Glutamatergic neuron (in vitro differentiated cells): ENCODE results near the gene SPDL1. TPM values are rescaled to one million over a fixed set of nuclear protein-coding genes. Genes with fewer than 3 reads are reported as not detected.

Experiments used
- DNase-seq: peaks from one replicate; pipeline ENCODE4 v3.0.0; 2022
- H3K27ac Mint-ChIP-seq: one replicate; pipeline ENCODE4 v1.8.0; 2020; ENCODE audit warnings: mild to moderate bottlenecking, mixed read lengths, inconsistent platforms; ENCODE audit not compliant: unreplicated experiment
- H3K27me3 Mint-ChIP-seq: one replicate; pipeline ENCODE4 v1.8.0; 2020; ENCODE audit warnings: mild to moderate bottlenecking, moderate library complexity, mixed read lengths, inconsistent platforms; ENCODE audit not compliant: unreplicated experiment
- H3K36me3 Mint-ChIP-seq: one replicate; pipeline ENCODE4 v1.8.0; 2020; ENCODE audit warnings: mild to moderate bottlenecking, mixed read lengths, inconsistent platforms; ENCODE audit not compliant: unreplicated experiment
- H3K4me1 Mint-ChIP-seq: one replicate; pipeline ENCODE4 v1.8.0; 2020; ENCODE audit warnings: mild to moderate bottlenecking, low read depth, mixed read lengths, inconsistent platforms; ENCODE audit not compliant: unreplicated experiment
- H3K4me3 Mint-ChIP-seq: one replicate; pipeline ENCODE4 v1.8.0; 2020; ENCODE audit warnings: mild to moderate bottlenecking, mixed read lengths, inconsistent platforms; ENCODE audit not compliant: unreplicated experiment
- H3K9me3 Mint-ChIP-seq: one replicate; pipeline ENCODE4 v1.8.0; 2020; ENCODE audit warnings: mild to moderate bottlenecking, moderate library complexity, mixed read lengths, inconsistent platforms; ENCODE audit not compliant: unreplicated experiment
- total RNA-seq: library from RNA; stranded (reverse); fragmentation: NEBNext Ultra II Directional; extraction: Animal tissue kit (Norgen Biotek cat#: 25700); gene quantifications from one replicate; pipeline ENCODE4 v1.2.1, GENCODE V29; 2021; ENCODE audit not compliant: unreplicated experiment
- TF ChIP-seq, protein P1 (sequence below): fragments of 200-600 bp; sonication (generic); IDR thresholded peaks from one replicate; pipeline ENCODE4 v1.5.0; 2021; ENCODE audit not compliant: partially characterized antibody, unreplicated experiment

SPDL1 gene
- total RNA-seq, 1 donor from 2014 or later: 19.0 TPM

DNA sequence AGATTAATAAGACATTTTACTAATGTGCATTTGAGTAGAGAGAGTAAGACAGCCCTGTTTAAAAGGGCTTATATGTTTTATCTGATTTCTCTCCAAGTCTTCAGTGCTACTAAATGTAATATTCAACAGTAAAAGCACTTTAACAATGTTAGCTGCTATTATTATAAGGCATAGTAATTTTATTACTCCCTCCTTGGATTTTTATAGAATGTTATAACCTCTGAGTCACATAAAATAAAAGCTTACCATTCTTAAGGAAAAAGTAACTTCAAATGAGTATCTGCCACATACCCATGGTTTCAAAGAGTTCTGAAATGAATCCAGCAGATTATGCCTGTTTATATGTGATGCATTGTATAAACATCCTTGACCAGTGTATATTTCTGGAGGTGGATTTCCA lies 19.0 kb downstream of the SPDL1 start:
- TF ChIP-seq, protein P1, sequence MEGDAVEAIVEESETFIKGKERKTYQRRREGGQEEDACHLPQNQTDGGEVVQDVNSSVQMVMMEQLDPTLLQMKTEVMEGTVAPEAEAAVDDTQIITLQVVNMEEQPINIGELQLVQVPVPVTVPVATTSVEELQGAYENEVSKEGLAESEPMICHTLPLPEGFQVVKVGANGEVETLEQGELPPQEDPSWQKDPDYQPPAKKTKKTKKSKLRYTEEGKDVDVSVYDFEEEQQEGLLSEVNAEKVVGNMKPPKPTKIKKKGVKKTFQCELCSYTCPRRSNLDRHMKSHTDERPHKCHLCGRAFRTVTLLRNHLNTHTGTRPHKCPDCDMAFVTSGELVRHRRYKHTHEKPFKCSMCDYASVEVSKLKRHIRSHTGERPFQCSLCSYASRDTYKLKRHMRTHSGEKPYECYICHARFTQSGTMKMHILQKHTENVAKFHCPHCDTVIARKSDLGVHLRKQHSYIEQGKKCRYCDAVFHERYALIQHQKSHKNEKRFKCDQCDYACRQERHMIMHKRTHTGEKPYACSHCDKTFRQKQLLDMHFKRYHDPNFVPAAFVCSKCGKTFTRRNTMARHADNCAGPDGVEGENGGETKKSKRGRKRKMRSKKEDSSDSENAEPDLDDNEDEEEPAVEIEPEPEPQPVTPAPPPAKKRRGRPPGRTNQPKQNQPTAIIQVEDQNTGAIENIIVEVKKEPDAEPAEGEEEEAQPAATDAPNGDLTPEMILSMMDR: no peak
- Mint-ChIP-seq H3K4me3 (no peak overlapping the region), H3K36me3 (no peaks in the 10 kb centered on the region), H3K4me1 (no peaks in the 10 kb centered on the region), H3K9me3 (no peaks in the 10 kb centered on the region), H3K27ac (no peak overlapping the region), H3K27me3 (no peaks in the 10 kb centered on the region)
- DNase-seq: no peak

DNA sequence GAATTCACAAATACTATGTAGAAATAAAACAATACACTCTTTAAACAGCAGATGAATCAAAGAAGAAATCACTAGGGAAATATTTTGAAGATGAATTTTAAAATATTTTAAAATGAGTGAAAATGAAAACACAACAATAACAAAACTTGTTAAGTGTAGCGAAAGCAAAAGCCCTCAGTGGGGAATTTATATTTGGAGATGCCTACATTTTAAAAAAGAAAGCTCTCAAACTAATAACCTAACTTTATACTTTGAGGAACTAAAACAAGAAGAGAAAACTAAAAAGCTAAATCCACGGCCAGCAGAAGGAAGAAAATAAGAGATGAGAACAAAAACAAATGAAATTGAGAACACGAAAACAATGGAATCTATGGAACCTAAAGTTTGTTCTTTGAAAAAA lies 22.7 kb downstream of the SPDL1 start:
- Mint-ChIP-seq H3K4me1 (no peaks in the 10 kb centered on the region), H3K9me3 (peaks cover 1% of the 10 kb centered on the region), H3K27ac (no peak overlapping the region), H3K27me3 (no peaks in the 10 kb centered on the region), H3K4me3 (no peak overlapping the region), H3K36me3 (peaks cover 5% of the 10 kb centered on the region)
- TF ChIP-seq, protein P1: no peak
- DNase-seq: no peak

DNA sequence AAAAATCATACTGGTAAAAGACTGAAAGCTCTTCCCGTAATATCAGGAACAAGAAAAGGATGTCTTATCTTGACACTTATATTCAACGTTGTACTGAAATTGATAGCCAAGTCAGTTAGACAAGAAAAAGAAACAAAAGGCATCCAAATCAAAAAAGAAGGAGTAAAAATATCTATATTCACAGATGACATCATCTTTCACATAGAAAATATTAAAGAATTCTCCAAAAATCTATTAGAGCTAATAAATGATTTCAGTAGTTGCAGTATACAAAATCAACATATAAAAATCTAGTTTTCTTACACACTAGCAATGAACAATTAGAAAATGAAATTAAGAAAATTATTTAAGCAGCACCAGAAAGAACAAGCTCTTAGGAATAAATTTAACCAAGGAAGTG lies 24.3 kb downstream of the SPDL1 start:
- H3K9me3 Mint-ChIP-seq: peaks cover 1% of the 10 kb centered on the region
- peaks cover 5% of the 10 kb centered on the region for H3K36me3 Mint-ChIP-seq
- no peaks in the 10 kb centered on the region for H3K27me3 Mint-ChIP-seq
- TF ChIP-seq, protein P1: no peak
- H3K4me1 Mint-ChIP-seq: no peaks in the 10 kb centered on the region
- no peak overlapping the region for H3K27ac Mint-ChIP-seq
- no peak for DNase-seq
- no peak overlapping the region for H3K4me3 Mint-ChIP-seq

DNA sequence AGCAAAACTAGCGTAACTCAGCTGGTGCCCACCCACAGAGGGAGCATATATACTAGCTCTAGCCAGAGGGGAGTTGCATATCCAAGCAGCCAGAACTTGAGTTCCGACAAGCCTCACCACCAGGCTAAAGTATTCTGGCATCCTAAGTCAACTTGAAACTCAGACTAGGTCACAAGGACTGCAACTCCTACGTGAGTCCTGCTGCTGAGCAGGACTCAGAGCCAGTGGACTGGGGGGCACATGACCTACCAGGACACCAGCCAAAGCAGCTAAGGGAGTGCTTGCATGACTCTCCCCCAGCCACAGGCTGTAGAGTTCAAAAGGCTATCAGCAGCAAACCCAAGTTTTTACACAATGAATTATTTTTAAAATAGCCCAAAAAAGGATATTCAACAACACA lies 26.1 kb downstream of the SPDL1 start:
- TF ChIP-seq, protein P1: no peak
- Mint-ChIP-seq H3K27me3 (no peaks in the 10 kb centered on the region), H3K27ac (no peak overlapping the region), H3K4me1 (no peaks in the 10 kb centered on the region), H3K36me3 (peaks cover 5% of the 10 kb centered on the region), H3K9me3 (peaks cover 1% of the 10 kb centered on the region), H3K4me3 (no peak overlapping the region)
- no peak for DNase-seq

- peaks cover 5% of the 10 kb centered on the region for H3K36me3 Mint-ChIP-seq
- no peak overlapping the region for H3K27ac Mint-ChIP-seq
- no peaks in the 10 kb centered on the region for H3K4me1 Mint-ChIP-seq
- no peak overlapping the region for H3K4me3 Mint-ChIP-seq
- no peaks in the 10 kb centered on the region for H3K27me3 Mint-ChIP-seq
- peaks cover 1% of the 10 kb centered on the region for H3K9me3 Mint-ChIP-seq
- TF ChIP-seq, protein P1: no peak
- DNase-seq: no peak
Observed at GRCh38 chr5:169610606-169611005, 27.0 kb downstream of the SPDL1 start.
